Nephron (organoid): ENCODE measurements around the gene NFASC.

Source experiments
- H3K27ac Mint-ChIP-seq, 3 experiments: 2 replicates each; pipeline ENCODE4 v1.8.0; 2020; ENCODE audit warnings: mixed read lengths in 3 of 3, mild to moderate bottlenecking in 2 of 3, moderate library complexity in 1 of 3
- H3K27me3 Mint-ChIP-seq: 2 replicates; pipeline ENCODE4 v1.8.0; 2021; ENCODE audit warnings: low read depth, mild to moderate bottlenecking, moderate library complexity, mixed read lengths
- H3K36me3 Mint-ChIP-seq: 2 replicates; pipeline ENCODE4 v1.8.0; 2020; ENCODE audit warnings: low read depth, mixed read lengths
- H3K4me1 Mint-ChIP-seq: 2 replicates; pipeline ENCODE4 v1.8.0; 2020; ENCODE audit warnings: mixed read lengths
- H3K4me3 Mint-ChIP-seq, 3 experiments: 2 replicates each; pipeline ENCODE4 v1.8.0; 2020; ENCODE audit warnings: mild to moderate bottlenecking in 3 of 3, mixed read lengths in 3 of 3, moderate library complexity in 2 of 3
- H3K9me3 Mint-ChIP-seq: 2 replicates; pipeline ENCODE4 v1.8.0; 2020; ENCODE audit warnings: mixed read lengths
- TF ChIP-seq, protein P1 (sequence below), 3 experiments: fragments of 200-600 bp; sonication (generic); IDR thresholded peaks; one replicate each; pipeline ENCODE4 v1.5.0; 2021; ENCODE audit warnings: antibody characterized with exemption in 3 of 3; ENCODE audit not compliant: unreplicated experiment in 3 of 3

NFASC gene

DNA sequence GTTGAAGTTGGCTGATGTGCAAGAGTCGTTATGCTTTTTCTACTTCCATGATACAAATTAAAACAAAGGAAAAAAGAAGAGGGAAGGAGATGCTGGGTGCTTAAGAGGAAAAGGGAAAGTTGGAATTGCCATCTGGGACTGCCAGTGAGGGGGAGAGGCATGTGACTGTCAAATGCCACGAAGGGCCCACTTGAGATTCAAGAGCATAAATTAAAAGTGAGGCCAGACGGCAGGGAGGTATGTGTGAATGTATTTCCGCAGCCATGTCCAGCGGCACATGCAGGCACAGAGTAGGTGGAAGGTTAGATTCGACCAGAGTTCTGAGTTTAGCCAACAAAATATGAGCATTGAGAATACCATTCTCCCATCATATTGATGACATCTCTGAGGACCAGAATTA lies 32.0 kb downstream of the NFASC start:
- Mint-ChIP-seq H3K4me1 (peaks cover 14% of the 10 kb centered on the region), H3K36me3 (no peaks in the 10 kb centered on the region), H3K9me3 (no peaks in the 10 kb centered on the region), H3K27me3 (peaks cover 11% of the 10 kb centered on the region), H3K27ac (no peak overlapping the region), H3K4me3 (no peak overlapping the region)
- TF ChIP-seq, protein P1, sequence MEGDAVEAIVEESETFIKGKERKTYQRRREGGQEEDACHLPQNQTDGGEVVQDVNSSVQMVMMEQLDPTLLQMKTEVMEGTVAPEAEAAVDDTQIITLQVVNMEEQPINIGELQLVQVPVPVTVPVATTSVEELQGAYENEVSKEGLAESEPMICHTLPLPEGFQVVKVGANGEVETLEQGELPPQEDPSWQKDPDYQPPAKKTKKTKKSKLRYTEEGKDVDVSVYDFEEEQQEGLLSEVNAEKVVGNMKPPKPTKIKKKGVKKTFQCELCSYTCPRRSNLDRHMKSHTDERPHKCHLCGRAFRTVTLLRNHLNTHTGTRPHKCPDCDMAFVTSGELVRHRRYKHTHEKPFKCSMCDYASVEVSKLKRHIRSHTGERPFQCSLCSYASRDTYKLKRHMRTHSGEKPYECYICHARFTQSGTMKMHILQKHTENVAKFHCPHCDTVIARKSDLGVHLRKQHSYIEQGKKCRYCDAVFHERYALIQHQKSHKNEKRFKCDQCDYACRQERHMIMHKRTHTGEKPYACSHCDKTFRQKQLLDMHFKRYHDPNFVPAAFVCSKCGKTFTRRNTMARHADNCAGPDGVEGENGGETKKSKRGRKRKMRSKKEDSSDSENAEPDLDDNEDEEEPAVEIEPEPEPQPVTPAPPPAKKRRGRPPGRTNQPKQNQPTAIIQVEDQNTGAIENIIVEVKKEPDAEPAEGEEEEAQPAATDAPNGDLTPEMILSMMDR (IDR thresholded peaks at IDR 0.05; ENCODE audit: unreplicated experiment in 3 of 3) = no peak

- Mint-ChIP-seq H3K27ac (no peak overlapping the region), H3K4me1 (peaks cover 14% of the 10 kb centered on the region), H3K36me3 (no peaks in the 10 kb centered on the region), H3K4me3 (no peak overlapping the region), H3K9me3 (no peaks in the 10 kb centered on the region), H3K27me3 (peaks cover 11% of the 10 kb centered on the region)
- TF ChIP-seq, protein P1 (IDR thresholded peaks at IDR 0.05; ENCODE audit: unreplicated experiment in 3 of 3) = no peak
These were observed 33.7 kb downstream of the NFASC start for GRCh38 chr1:204904228-204904810.

DNA sequence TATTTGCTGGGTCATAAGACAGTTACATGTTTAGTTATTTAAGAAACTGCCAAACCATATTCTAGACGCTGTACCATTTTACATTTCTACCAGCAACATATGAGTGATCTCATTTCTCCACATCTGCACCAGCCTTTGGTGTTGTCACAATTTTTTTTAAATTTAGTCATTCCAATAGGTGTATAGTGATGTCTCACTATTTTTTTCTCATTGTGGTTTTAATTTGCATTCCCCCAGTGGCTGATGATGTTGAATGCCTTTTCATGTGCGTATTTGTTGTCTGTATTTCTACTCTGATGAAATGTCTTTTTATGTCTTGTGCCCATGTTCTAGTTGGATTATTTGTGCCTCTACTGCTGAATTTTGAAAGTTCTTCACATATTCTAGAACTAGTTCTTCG lies 38.4 kb downstream of the NFASC start:
- Mint-ChIP-seq H3K4me1 (no peaks in the 10 kb centered on the region), H3K27ac (no peak overlapping the region), H3K9me3 (no peaks in the 10 kb centered on the region), H3K27me3 (no peaks in the 10 kb centered on the region), H3K4me3 (no peak overlapping the region), H3K36me3 (no peaks in the 10 kb centered on the region)
- TF ChIP-seq, protein P1 (IDR thresholded peaks at IDR 0.05; ENCODE audit: unreplicated experiment in 3 of 3) = no peak

- Mint-ChIP-seq H3K9me3 (peaks cover 6% of the 10 kb centered on the region), H3K4me3 (no peak overlapping the region), H3K4me1 (no peaks in the 10 kb centered on the region), H3K27ac (no peak overlapping the region), H3K36me3 (no peaks in the 10 kb centered on the region), H3K27me3 (peaks cover 4% of the 10 kb centered on the region)
- TF ChIP-seq, protein P1 (IDR thresholded peaks at IDR 0.05; ENCODE audit: unreplicated experiment in 3 of 3) = no peak
These were observed 45.3 kb downstream of the NFASC start for GRCh38 chr1:204915861-204916495.

DNA sequence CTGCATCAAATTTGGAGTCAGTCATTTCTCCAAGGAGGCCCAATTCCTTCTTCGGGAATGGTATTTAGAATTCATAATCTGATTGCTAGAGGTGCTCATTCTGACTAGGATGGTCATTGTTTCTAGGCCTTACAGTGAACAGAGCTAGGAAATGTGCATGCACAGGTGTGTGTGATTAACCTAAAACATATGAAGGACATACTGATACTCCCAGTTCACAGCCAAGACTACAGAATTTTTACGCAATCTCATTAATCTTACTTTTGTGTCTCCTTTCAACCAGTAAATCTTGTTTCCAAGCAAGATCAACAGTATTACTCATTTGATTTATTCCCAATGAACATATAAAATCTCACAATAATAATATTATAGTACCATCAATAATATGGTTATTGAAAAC lies 47.1 kb downstream of the NFASC start:
- Mint-ChIP-seq H3K36me3 (no peaks in the 10 kb centered on the region), H3K9me3 (peaks cover 6% of the 10 kb centered on the region), H3K4me3 (no peak overlapping the region), H3K27ac (no peak overlapping the region), H3K27me3 (peaks cover 4% of the 10 kb centered on the region), H3K4me1 (peaks cover 15% of the 10 kb centered on the region)
- TF ChIP-seq, protein P1 (IDR thresholded peaks at IDR 0.05; ENCODE audit: unreplicated experiment in 3 of 3) = no peak

- H3K27me3 Mint-ChIP-seq = peaks cover 10% of the 10 kb centered on the region
- H3K4me1 Mint-ChIP-seq = peaks cover 35% of the 10 kb centered on the region
- H3K4me3 Mint-ChIP-seq = no peak overlapping the region
- H3K36me3 Mint-ChIP-seq = no peaks in the 10 kb centered on the region
- H3K27ac Mint-ChIP-seq = no peak overlapping the region
- H3K9me3 Mint-ChIP-seq = peaks cover 6% of the 10 kb centered on the region
- TF ChIP-seq, protein P1 (IDR thresholded peaks at IDR 0.05; ENCODE audit: unreplicated experiment in 3 of 3) = no peak
These were observed 49.8 kb downstream of the NFASC start for GRCh38 chr1:204920511-204920910.
